Thymus (tissue), 11 donors: ENCODE measurements around the gene KRTAP10-5. TPM values are rescaled to one million over a fixed set of nuclear protein-coding genes. Genes with fewer than 3 reads are reported as not detected.
"Not testable (repeated sequence)": the region's sequence is repeated elsewhere in the genome, so short reads cannot be mapped to it uniquely, and the experiment has no call there.

Experiments
- DNase-seq, 9 donors: peaks; one replicate each; pipeline ENCODE4 v3.0.0-alpha.2; 2013; ENCODE audit warnings: low spot score in 9 of 9, low read depth in 6 of 9, missing footprints in 1 of 9
- H3K27ac ChIP-seq, 2 donors: one replicate each; pipeline ENCODE4 v1.5.1; 2013; ENCODE audit warnings: control low read depth in 1 of 2, low read depth in 1 of 2, low read length in 1 of 2, mild to moderate bottlenecking in 1 of 2, moderate library complexity in 1 of 2
- H3K27me3 ChIP-seq, 2 donors: one replicate each; pipeline ENCODE4 v1.5.1; 2013; ENCODE audit warnings: low read length in 1 of 2; ENCODE audit not compliant: control insufficient read depth in 2 of 2, insufficient read depth in 1 of 2
- H3K36me3 ChIP-seq, 2 donors: one replicate each; pipeline ENCODE4 v1.5.1; 2013; ENCODE audit warnings: low read length in 1 of 2, mild to moderate bottlenecking in 1 of 2, moderate library complexity in 1 of 2; ENCODE audit not compliant: control insufficient read depth in 2 of 2, insufficient read depth in 2 of 2
- H3K4me1 ChIP-seq, 2 donors: one replicate each; pipeline ENCODE4 v1.5.1; 2013; ENCODE audit warnings: low read length in 2 of 2; ENCODE audit not compliant: control insufficient read depth in 2 of 2, insufficient read depth in 2 of 2
- H3K4me3 ChIP-seq, 2 donors: one replicate each; pipeline ENCODE4 v1.5.1; 2013; ENCODE audit warnings: low read length in 2 of 2, control low read depth in 1 of 2, mild to moderate bottlenecking in 1 of 2
- H3K9me3 ChIP-seq, 2 donors: one replicate each; pipeline ENCODE4 v1.5.1; 2013; ENCODE audit warnings: low read length in 1 of 2, mild to moderate bottlenecking in 1 of 2; ENCODE audit not compliant: control insufficient read depth in 2 of 2, insufficient read depth in 1 of 2
- WGBS: extraction: QIAGEN DNeasy Blood & Tissue Kit; methylation state at CpG from one replicate; pipeline ENCODE4 v1.1.7; 2013; 5-methylcytosine and 5-hydroxymethylcytosine counted together
- polyA plus RNA-seq: library from polyadenylated mRNA; stranded (reverse); fragments of 200-250 nt; gene quantifications from one replicate; pipeline ENCODE4 v1.2.3, GENCODE V29; 2013
- total RNA-seq: library from RNA; stranded (reverse); fragments of 120-200 nt; gene quantifications from one replicate; pipeline ENCODE4 v1.2.4, GENCODE V29; 2013
- donor health status: healthy.

Gene KRTAP10-5
- total and polyA plus RNA-seq, 2 donors: not detected

- DNase-seq, H3K27me3 ChIP-seq, H3K36me3 ChIP-seq, H3K4me1 ChIP-seq, H3K9me3 ChIP-seq, H3K27ac ChIP-seq, H3K4me3 ChIP-seq: not testable (repeated sequence)
- WGBS: 80% methylated on average over 10 of the region's 10 CpGs
Measured at GRCh38 chr21:44558329-44558675, 22.1 kb downstream of the KRTAP10-5 start.

GRCh38 chr21:44557491-44558328 lies 22.7 kb downstream of the KRTAP10-5 start:
- H3K4me3 ChIP-seq: no peak overlapping the region
- no peak overlapping the region for H3K27ac ChIP-seq
- H3K9me3 ChIP-seq: no peaks in the 10 kb centered on the region
- no peaks in the 10 kb centered on the region for H3K36me3 ChIP-seq
- no peak for DNase-seq
- H3K4me1 ChIP-seq: no peaks in the 10 kb centered on the region
- peaks cover 0 to 9% of the 10 kb centered on the region in 2 donors for H3K27me3 ChIP-seq
- 73% methylated on average over 30 of the region's 30 CpGs for WGBS

GRCh38 chr21:44556879-44557278 lies 23.5 kb downstream of the KRTAP10-5 start:
- H3K36me3 ChIP-seq: no peaks in the 10 kb centered on the region
- H3K4me3 ChIP-seq: no peak overlapping the region
- no peaks in the 10 kb centered on the region for H3K9me3 ChIP-seq
- no peak overlapping the region for H3K27ac ChIP-seq
- WGBS: 75% methylated on average over 9 of the region's 9 CpGs
- peaks cover 0 to 9% of the 10 kb centered on the region in 2 donors for H3K27me3 ChIP-seq
- H3K4me1 ChIP-seq: no peaks in the 10 kb centered on the region
- DNase-seq: no peak

GRCh38 chr21:44555200-44555875 lies 25.1 kb downstream of the KRTAP10-5 start:
- WGBS: 84% methylated on average over 13 of the region's 13 CpGs
- DNase-seq: no peak
- Histone ChIP-seq H3K27ac (no peak overlapping the region), H3K4me3 (no peak overlapping the region), H3K36me3 (no peaks in the 10 kb centered on the region), H3K27me3 (peaks cover 0 to 11% of the 10 kb centered on the region in 2 donors), H3K9me3 (no peaks in the 10 kb centered on the region), H3K4me1 (no peaks in the 10 kb centered on the region)

- Histone ChIP-seq H3K27ac (no peak overlapping the region), H3K36me3 (no peaks in the 10 kb centered on the region), H3K4me3 (no peak overlapping the region), H3K4me1 (peaks cover 0 to 4% of the 10 kb centered on the region in 2 donors), H3K27me3 (peaks cover 0 to 10% of the 10 kb centered on the region in 2 donors), H3K9me3 (peaks cover 0 to 2% of the 10 kb centered on the region in 2 donors)
- no peak for DNase-seq
- WGBS: 90% methylated on average over 13 of the region's 13 CpGs
Measured at GRCh38 chr21:44552681-44553080, 27.7 kb downstream of the KRTAP10-5 start.

- Histone ChIP-seq H3K36me3 (no peaks in the 10 kb centered on the region), H3K4me1 (peaks cover 0 to 6% of the 10 kb centered on the region in 2 donors), H3K27ac (no peak overlapping the region), H3K27me3 (peaks cover 0 to 6% of the 10 kb centered on the region in 2 donors), H3K9me3 (peaks cover 0 to 2% of the 10 kb centered on the region in 2 donors), H3K4me3 (no peak overlapping the region)
- DNase-seq: no peak
- WGBS: 88% methylated on average over 6 of the region's 6 CpGs
Measured at GRCh38 chr21:44552136-44552535, 28.3 kb downstream of the KRTAP10-5 start.

GRCh38 chr21:44551340-44551961 lies 29.0 kb downstream of the KRTAP10-5 start, which contains the start of gene KRTAP10-2:
Gene KRTAP10-2 (minus strand): TSS chr21:44551505. CDS start chr21:44551458, 47 bp downstream.
- no peak for DNase-seq
- H3K36me3 ChIP-seq: no peaks in the 10 kb centered on the region
- no peak within 1 kb of the TSS for H3K27ac ChIP-seq
- no peak within 1 kb of the TSS for H3K4me3 ChIP-seq
- peaks cover 0 to 6% of the 10 kb centered on the region in 2 donors for H3K4me1 ChIP-seq
- 84% methylated on average over 17 of the region's 17 CpGs for WGBS
- H3K27me3 ChIP-seq: peaks cover 0 to 6% of the 10 kb centered on the region in 2 donors
- H3K9me3 ChIP-seq: peaks cover under 1 to 2% of the 10 kb centered on the region in 2 donors

- H3K27ac ChIP-seq: no peak overlapping the region
- 82% methylated on average over 10 of the region's 10 CpGs for whole genome bisulfite sequencing
- peaks cover 2 to 4% of the 10 kb centered on the region in 2 donors for H3K9me3 ChIP-seq
- peaks cover 0 to 6% of the 10 kb centered on the region in 2 donors for H3K4me1 ChIP-seq
- H3K4me3 ChIP-seq: no peak overlapping the region
- H3K36me3 ChIP-seq: no peaks in the 10 kb centered on the region
- H3K27me3 ChIP-seq: peaks cover 0 to 6% of the 10 kb centered on the region in 2 donors
- DNase-seq: no peak
Measured at GRCh38 chr21:44550807-44551206, 29.6 kb downstream of the KRTAP10-5 start.

DNA sequence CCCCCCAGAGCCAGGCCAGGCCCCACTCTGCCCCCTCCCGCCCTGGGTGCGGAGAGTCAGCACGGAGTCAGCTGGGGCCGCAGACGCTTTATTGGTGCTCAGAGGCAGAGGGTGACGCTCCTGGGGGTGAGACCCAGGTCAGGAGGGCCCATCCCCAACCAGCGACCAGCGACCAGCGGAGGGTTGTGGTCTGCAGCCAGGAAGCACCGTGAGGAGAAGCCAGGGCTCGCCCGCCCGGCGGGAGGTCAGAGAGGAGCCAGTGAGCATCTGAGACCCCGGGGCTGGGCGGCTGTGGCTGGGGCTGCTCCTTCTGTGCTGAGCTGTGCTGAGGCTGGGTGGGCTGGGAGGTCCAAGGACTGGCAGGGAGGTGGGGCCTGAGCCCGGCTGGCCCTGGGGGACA lies 30.1 kb downstream of the KRTAP10-5 start:
- not testable (repeated sequence) for H3K27ac ChIP-seq, H3K4me3 ChIP-seq, H3K4me1 ChIP-seq, H3K27me3 ChIP-seq, H3K36me3 ChIP-seq, DNase-seq, H3K9me3 ChIP-seq
- 48% methylated on average over 17 of the region's 17 CpGs for WGBS
